Occipital lobe (tissue), 2 donors: ENCODE data around the gene DUSP28. TPM values are rescaled to one million over a fixed set of nuclear protein-coding genes. Genes with fewer than 3 reads are reported as not detected.
A peak's percentile ranks its signal among the peaks of the same experiment; 100 is the strongest.
"Not testable (repeated sequence)": the region's sequence is repeated elsewhere in the genome, so short reads cannot be mapped to it uniquely, and the experiment has no call there.

ENCODE experiments used
- DNase-seq: peaks from one replicate; lab custom pipeline; 2025; lab: John Stamatoyannopoulos, UW
- total RNA-seq: library from RNA; depleted of rRNA; stranded (reverse); fragments of >200 nt; gene quantifications from one replicate; pipeline ENCODE4 v1.2.3, GENCODE V29; 2014

Gene DUSP28
- total RNA-seq: 8.9 TPM

GRCh38 chr2:240560084-240560479, at the start of gene DUSP28:
Gene DUSP28, plus strand, starts transcription at chr2:240560357. Its CDS starts 328 bp downstream, at chr2:240560685.
- peak; percentile 86 for DNase-seq

DNA sequence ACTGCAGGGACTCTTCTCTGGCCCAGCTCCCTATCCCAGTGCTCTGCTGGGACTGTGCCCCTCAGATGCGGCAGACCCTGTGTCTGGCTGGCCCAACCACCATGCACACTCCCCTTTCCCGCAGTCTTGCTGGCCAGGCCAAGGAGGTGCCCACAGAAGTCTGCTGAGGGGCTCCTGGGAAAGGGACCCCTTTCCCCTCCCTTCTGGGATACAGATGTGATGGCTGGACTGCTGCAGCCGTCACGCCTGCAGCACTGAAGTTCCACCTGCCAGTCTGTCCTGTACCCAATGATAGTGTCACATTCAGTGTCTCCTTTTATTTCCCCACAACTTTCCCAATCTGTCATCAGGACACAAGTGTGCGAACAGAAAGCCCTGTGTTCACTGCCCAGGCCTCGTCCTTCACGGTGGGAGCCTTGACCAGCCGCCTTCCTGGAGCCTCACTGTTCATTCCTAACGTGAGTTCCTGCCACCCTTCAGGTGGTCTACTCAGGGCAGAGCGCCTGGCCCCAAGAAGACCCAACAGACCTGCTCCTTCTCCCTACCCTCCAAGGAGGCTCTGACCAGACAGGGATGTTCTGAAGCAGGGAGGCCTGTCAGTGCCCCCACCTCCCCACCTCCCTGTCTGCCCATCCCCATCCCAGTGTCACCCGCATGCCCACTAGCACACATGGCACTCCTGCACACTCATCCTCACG, 49.5 kb upstream of the DUSP28 start:
- no peak for DNase-seq

DNA sequence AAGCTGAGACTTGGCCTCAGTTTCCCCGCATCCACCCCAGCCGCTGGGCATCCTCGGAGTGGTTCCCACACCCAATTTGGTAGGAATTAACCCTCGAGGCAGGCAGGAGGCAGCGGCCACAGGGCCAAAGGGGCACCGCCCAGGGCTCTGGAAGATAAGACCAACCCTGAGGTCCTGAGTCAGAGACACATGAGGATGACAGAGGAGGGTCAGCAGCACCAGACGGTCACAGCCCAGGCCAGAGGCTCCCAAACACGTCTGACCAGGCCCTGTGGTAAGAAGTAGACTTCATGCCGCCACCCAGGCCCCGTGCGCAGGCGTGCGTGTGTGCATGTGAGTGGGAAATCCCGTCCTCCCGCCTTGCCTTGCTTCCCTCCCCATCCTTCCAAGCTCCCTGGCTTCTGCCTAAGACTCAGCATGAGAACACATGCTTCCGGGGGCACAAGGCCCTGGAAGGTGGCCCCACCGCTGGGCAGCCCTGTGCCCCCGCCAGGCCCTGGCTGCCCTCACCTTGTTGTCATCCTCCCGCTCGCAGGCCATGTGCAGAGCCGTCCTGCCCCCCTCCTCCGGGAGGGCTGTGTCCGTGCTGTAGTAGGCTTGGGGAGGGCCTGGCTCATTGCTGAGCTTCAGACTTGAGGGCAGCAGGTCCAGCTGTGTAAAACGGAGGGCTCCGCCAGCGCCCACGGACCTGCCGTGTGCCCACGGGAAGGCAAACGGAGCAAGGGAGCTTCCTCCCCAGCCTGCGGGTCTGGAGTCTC, 48.6 kb upstream of the DUSP28 start:
- DNase-seq: no peak

- DNase-seq: no peak
Measured at GRCh38 chr2:240512109-240512485, 48.1 kb upstream of the DUSP28 start.

- no peak for DNase-seq
Measured at GRCh38 chr2:240512666-240513535, 47.3 kb upstream of the DUSP28 start.

DNA sequence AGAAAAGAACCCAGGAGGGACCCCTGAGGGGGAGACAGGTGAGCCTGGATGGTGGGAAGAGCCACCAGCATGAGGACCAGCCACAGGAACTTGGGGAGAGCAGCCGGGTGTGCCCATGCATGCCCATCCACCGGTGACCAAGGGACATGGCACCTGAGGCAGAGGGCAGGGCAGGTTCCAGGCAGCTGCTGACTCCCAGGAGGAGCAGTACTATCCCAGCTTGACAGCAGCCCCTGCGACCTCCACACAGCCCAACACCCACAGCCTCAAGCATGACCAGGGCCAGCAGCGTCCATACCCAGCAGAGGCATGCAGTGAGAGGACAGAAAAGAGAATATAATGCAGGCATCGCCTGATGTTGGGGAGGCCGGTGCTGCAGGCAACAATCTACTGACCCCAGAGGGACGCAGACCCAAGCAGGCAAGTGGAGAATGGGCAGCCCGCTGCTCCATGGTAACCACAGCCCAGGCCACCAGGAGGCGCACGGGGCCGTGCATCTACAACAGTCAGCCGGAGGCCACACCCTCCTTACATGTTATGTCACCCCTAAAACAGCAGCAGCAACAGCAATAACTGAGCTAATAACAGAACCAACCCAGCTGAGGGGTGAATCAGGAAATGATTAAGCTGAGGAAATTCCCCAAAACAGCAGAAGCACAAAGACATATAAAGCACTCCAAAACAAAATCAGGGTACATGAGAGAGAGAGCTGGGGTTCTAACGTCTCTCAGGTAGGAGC, 46.4 kb upstream of the DUSP28 start:
- peak; percentile 20 for DNase-seq

GRCh38 chr2:240514631-240515030, 45.5 kb upstream of the DUSP28 start:
- DNase-seq: no peak

GRCh38 chr2:240517342-240517741, 42.8 kb upstream of the DUSP28 start:
- DNase-seq: no peak

- DNase-seq: no peak
Measured at GRCh38 chr2:240518981-240519380, 41.2 kb upstream of the DUSP28 start.

DNA sequence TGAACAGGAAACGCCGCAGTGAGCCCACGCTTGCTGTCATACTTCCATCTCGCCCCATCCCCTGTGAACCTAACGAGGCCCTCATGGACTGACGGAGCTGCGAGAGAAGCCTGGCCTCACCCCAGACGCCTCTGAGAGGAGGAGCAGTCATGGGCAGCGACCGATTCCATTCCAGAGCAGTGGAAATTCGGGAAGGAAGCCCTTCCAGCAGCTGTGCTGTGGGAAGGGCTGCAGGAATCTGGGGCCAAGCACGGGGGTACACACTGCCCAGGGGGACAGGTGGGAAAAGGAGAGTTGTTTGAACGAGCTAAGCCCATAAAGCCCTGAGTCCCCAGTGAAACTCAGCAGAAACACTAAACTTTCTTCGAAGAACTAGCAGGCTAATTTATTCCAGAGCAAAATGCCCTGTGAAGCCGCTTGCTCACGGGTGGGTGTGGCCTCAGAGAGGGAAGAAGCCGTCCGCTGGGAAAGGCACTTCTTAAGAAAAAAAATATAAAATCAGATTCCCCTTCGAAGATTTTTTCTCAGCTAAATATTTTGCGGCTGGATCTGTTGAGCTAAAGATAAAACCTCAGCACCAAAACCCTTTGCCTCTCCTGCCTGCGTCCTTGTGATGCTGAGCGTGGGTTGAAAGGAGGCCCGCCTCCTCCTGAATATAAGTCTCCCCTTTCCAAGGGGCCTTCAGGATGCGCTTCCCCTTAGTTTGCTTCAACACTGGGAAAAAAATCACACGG, 40.6 kb upstream of the DUSP28 start:
- DNase-seq: no peak

DNA sequence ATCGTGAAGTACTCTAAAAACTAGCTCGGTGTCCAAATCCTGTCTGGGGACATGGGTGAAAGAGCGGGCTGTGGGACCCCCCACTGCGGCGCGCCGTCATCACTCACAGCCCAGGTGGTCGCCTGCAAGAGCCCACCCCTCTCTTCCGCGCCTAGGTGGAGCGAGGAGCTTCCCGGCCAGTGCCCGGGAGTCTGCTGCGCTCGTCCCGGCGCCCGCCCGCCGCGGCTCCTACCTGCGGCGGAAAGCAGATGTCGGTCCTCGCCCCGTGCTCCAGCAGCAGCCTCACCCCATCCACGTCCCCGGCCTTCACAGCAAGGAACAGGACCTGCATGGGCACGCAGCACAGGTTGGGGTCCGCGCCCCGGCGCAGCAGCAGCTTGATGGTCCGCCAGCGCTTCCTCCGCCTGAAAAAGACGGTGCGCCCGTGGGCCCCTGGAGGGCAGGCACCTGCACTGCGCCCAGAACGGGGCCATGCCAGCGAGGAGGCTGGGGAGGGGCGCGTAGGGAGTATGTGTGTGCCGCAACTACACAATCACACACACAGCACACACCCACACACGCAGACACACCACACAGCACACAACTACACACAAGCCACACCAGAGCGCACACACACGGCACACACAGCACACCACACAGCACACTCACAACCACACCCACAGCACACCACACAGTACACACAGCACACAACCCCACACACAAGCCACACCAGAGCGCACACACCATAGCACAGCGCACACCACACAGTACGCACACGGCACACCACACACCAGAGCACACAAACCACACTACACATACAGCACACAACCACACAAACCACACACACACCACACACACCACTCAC, 39.8 kb upstream of the DUSP28 start:
- no peak for DNase-seq

DNA sequence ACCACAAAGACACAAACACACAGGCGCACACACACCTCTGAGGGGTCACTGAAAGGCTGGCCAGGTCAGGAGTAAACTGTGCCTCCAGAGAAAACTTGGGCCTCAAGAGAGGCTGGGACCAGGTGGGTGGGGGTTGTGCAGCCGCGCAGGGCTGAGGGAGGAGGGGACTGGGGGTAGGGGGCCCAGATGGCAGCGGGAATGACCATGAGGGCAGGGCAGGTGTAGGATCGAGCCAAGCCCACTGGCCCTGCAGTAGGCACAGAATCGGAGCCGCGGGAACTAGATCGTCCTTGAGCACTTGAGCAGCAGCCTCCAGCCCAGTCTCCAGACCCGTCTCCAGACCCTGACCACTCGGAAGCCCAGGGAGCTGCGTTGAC, 39.2 kb upstream of the DUSP28 start:
- DNase-seq: no peak

DNA sequence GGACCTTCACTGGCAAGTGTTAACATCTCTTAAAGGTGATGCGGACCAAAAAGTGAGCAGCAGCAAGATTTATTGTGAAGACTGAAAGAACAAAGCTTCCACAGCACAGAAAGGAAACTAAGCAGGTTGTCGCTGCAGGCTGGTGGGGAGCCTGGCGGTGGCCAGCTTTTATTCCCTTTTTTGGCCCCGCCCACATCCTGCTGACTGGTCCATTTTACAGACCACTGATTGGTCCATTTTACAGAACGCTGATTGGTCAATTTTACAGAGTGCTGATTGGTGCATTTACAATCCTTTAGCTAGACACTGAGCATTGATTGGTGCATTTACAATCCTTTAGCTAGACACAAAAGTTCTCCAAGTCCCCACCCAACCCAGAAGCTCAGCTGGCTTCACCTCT, 38.3 kb upstream of the DUSP28 start:
- not testable (repeated sequence) for DNase-seq

DNA sequence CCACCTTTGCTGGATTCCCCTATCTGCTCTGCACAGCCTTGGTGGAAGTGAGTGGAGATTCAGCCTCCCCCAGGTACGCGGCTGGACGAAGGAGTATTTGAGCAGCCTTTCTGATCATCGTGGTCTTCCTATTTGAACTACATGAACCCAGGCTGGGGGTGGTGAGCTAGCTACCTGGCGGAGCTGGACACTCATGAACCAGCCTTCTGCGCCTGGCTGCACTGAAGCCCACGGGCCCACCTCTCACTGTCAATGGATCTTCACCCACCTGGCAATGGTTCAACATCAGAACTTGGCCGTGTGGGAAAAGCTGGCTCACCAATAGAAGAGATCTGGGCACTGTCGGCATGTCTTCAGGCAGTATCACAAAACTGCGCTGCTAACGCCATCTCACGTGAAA, 37.8 kb upstream of the DUSP28 start:
- no peak for DNase-seq

- no peak for DNase-seq
Measured at GRCh38 chr2:240523451-240524281, 36.5 kb upstream of the DUSP28 start.

DNA sequence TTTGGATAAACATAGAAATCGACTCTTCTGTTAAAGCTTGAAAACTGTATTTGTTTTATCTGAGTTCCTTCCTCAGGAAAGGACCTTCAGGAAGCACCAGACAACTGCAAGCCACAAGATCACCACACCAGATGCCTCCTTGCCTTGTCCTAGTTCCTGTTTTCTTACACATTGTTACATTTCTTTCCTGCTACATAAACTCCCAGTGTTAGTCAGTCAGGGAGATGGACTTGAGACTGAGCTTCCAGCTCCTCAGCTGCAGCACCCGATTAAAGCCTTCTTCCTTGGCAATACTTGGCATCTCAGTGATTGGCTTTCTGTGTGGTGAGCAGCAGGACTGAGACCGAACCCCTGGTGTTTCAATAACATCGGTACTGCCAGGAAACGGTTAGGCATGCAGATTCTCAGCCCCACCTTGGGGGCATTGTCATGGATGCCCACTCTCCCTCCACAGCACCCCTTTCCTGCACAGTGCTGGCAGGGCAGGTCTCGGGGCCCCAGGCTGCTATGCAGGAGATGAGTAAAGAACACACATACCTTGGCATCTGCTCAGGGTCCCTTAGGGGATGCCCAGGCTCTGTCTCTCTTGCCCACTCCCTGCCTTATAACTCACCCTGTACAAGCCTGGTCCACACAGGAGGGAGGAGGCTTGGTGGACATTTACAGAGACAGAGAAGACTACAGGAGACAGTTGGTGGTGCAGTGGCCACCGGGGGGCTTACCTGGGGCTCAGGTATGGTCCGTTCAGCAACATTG, 35.0 kb upstream of the DUSP28 start:
- no peak for DNase-seq

DNA sequence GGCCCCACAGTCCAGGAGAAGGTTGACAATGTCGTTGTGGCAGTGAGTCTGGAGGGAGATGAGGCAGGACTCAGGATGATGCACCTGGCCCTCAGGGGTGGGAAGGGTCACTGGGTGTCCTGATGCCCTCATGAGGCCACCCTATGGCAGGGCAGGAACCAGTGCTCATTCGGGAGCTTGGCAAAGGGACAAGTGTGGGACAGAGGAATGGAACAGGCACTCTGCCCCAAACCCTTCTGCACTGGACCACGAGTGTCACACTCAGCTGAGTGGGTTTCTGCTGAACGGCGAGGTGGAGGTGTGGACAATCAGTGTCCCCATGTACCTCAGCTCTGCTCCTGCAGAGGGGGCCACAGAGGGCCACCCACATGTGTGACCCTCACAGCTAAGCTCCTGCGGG, 34.4 kb upstream of the DUSP28 start:
- DNase-seq: no peak

DNA sequence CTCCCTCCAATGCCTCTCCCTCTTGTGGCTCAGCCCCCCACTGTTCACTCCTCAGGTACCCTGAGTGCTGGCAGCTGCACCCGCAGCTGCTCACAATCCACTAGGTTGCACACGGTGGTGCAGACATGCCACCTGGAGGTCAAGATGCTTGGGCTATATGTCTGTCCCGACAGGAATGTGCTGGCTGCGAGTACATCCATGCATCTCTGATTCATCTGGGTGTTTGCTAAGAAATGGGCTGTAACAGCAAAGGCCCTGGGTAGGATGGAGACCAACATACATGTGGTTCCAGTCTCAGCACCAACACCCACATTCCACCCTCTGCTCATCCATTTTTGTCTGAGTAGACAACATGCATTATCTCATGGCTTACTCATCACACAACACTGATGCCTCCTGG, 33.6 kb upstream of the DUSP28 start:
- no peak for DNase-seq
